PC-3 (cell line): ENCODE data around the gene STK11IP. TPM values are rescaled to one million over a fixed set of nuclear protein-coding genes. Genes with fewer than 3 reads are reported as not detected.

Source experiments
- ATAC-seq: fragments of 200-7000 bp; cut with Tn5 transposase; 2 replicates; pipeline ENCODE4 v1.9.1; 2020; ENCODE audit warnings: mild to moderate bottlenecking, moderate library complexity
- BruUV-seq: library from RNA; stranded (reverse); fragments of 400-500 nt; replicated peaks from 2 replicates; lab custom pipeline; 2021; lab: Mats Ljungman, UMichigan
- CTCF ChIA-PET: fragments of 300-600 bp; sonication (Branson Sonifier 250); formaldehyde crosslinking; loops from one replicate; lab custom pipeline; 2022; ENCODE audit warnings: antibody characterized with exemption; lab: Charles Lee
- POLR2A ChIA-PET: fragments of 300-600 bp; sonication (Branson Sonifier 250); formaldehyde crosslinking; loops from one replicate; lab custom pipeline; 2022; ENCODE audit warnings: antibody characterized with exemption; ENCODE audit not compliant: unreplicated experiment; lab: Charles Lee
- DNase-seq: peaks from one replicate; pipeline ENCODE4 v3.0.0-alpha.2; 2015
- H2AFZ ChIP-seq: fragments of 300-600 bp; sonication (generic); 2 replicates; pipeline ENCODE4 v1.6.0; 2016; ENCODE audit warnings: antibody characterized with exemption, low read length
- H3F3A ChIP-seq: fragments of 300-600 bp; sonication (generic); one replicate; pipeline ENCODE4 v1.6.0; 2017; ENCODE audit warnings: antibody characterized with exemption, low read length, control low read depth, mild to moderate bottlenecking; ENCODE audit not compliant: unreplicated experiment
- H3K27ac ChIP-seq: fragments of 300-600 bp; sonication (generic); 2 replicates; pipeline ENCODE4 v1.5.1; 2016; ENCODE audit warnings: mild to moderate bottlenecking, low read length
- H3K27me3 ChIP-seq: fragments of 300-600 bp; sonication (generic); 2 replicates; pipeline ENCODE4 v1.6.1; 2016; ENCODE audit warnings: low read length, mixed read lengths
- H3K36me3 ChIP-seq: fragments of 300-600 bp; sonication (generic); 2 replicates; pipeline ENCODE4 v1.6.1; 2016; ENCODE audit warnings: low read depth, mixed run types, low read length, mixed read lengths
- H3K4me1 ChIP-seq: fragments of 300-600 bp; sonication (generic); 2 replicates; pipeline ENCODE4 v1.5.1; 2016; ENCODE audit warnings: low read length; ENCODE audit not compliant: insufficient read depth
- H3K4me2 ChIP-seq: fragments of 300-600 bp; sonication (generic); 2 replicates; pipeline ENCODE4 v1.6.0; 2016; ENCODE audit warnings: low read length
- H3K4me3 ChIP-seq: fragments of 300-600 bp; sonication (generic); 2 replicates; pipeline ENCODE4 v1.5.1; 2016; ENCODE audit warnings: mild to moderate bottlenecking, low read length, mixed read lengths
- H3K79me2 ChIP-seq: fragments of 300-600 bp; sonication (generic); 2 replicates; pipeline ENCODE4 v1.6.1; 2017; ENCODE audit warnings: low read length, mixed read lengths
- H3K9ac ChIP-seq: fragments of 300-600 bp; sonication (generic); 2 replicates; pipeline ENCODE4 v1.6.0; 2016; ENCODE audit warnings: mild to moderate bottlenecking, low read length
- H3K9me2 ChIP-seq: fragments of 300-600 bp; sonication (generic); replicated peaks from 2 replicates; pipeline ENCODE4 v1.6.1; 2016; ENCODE audit warnings: mixed run types, low read length, mixed read lengths
- H3K9me3 ChIP-seq: fragments of 300-600 bp; sonication (generic); 2 replicates; pipeline ENCODE4 v1.6.1; 2016; ENCODE audit warnings: low read length, mixed read lengths
- H4K20me1 ChIP-seq: fragments of 300-600 bp; sonication (generic); 2 replicates; pipeline ENCODE4 v1.6.1; 2016; ENCODE audit warnings: low read length, mixed read lengths
- EZH2 ChIP-seq: fragments of 300-600 bp; sonication (generic); IDR thresholded peaks from one replicate; pipeline ENCODE4 v1.6.1; 2017; ENCODE audit warnings: antibody characterized with exemption, mild to moderate bottlenecking, low read length; ENCODE audit not compliant: unreplicated experiment
- EZH2phosphoT487 ChIP-seq: fragments of 300-600 bp; sonication (generic); IDR thresholded peaks from 2 replicates; pipeline ENCODE4 v1.6.1; 2018; ENCODE audit warnings: mild to moderate bottlenecking, antibody characterized with exemption, low read length, borderline replicate concordance
- intact Hi-C: fragments of 100-400 bp; cut with micrococcal nuclease; formaldehyde crosslinking; loops from 2 replicates; pipeline ENCODE4 v1.9.0; 2023
- total RNA-seq: library from RNA; depleted of rRNA; stranded (reverse); fragments of >200 nt; gene quantifications from 2 replicates; pipeline ENCODE4 v1.2.3, GENCODE V29; 2014
- TF ChIP-seq, protein P1 (sequence below): fragments of 300-600 bp; sonication (generic); conservative IDR thresholded peaks from 2 replicates; pipeline ENCODE4 v1.5.1; 2017; ENCODE audit warnings: antibody characterized with exemption, low read depth, mild to moderate bottlenecking, low read length

Gene STK11IP
- total RNA-seq, 1 experiment from 2014 or later = 17.7 TPM

DNA sequence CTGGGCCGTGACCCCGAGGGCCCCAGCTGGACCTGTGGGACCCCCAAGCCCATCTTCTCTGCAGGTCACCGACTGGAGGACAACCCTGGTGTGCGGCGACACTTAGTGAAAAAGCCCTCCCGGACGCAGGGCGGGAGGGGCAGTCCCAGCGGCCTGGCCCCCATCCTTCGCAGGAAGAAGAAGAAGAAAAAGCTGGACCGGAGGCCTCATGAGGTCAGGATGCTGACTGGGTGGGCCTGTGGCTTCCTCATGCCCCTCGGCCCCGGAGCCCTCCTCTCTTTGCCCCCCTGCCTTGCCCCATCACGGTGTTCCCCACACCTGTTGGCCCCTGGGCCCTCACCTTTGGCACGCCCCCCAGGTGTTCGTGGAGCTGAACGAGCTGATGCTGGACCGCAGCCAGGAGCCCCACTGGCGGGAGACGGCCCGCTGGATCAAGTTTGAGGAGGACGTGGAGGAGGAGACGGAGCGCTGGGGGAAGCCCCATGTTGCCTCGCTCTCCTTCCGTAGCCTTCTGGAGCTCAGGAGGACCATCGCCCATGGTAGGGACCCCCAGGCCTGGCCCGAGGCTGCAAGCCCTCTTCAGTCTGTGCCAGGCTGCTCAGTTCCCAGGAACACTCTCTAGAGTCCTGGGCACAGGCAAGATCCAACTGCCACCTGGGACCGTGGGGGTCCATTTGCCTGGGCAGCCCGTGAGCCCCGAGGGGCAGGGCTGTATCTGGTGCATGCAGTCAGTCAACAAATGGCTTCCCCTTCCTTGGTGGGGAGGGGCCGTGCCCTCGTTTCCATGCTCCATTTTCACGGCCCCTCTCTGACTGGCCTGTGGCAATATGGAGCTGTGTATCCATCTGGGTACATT, 34.5 kb downstream of the STK11IP start:
- Histone ChIP-seq H3K79me2 (peaks cover 7% of the 10 kb centered on the region), H2AFZ (no peak overlapping the region), H3K9me3 (no peaks in the 10 kb centered on the region), H3F3A (no peaks in the 10 kb centered on the region), H4K20me1 (no peaks in the 10 kb centered on the region), H3K4me3 (no peak overlapping the region), H3K36me3 (no peaks in the 10 kb centered on the region), H3K27ac (no peak overlapping the region), H3K9ac (no peak overlapping the region), H3K4me1 (peaks cover 5% of the 10 kb centered on the region; the same call in 1 of the 2 replicates), H3K9me2 (no peaks in the 10 kb centered on the region), H3K4me2 (no peak overlapping the region), H3K27me3 (no peaks in the 10 kb centered on the region)
- POLR2A ChIA-PET = interaction anchor here (0.6 kb wide), 1 partner anchor 408 kb away, joined by 4 read pairs; no protein-coding TSS in a partner anchor
- BruUV-seq = no TSS peak
- DNase-seq = no peak
- intact Hi-C loops = no loop called here
- TF ChIP-seq, protein P1, sequence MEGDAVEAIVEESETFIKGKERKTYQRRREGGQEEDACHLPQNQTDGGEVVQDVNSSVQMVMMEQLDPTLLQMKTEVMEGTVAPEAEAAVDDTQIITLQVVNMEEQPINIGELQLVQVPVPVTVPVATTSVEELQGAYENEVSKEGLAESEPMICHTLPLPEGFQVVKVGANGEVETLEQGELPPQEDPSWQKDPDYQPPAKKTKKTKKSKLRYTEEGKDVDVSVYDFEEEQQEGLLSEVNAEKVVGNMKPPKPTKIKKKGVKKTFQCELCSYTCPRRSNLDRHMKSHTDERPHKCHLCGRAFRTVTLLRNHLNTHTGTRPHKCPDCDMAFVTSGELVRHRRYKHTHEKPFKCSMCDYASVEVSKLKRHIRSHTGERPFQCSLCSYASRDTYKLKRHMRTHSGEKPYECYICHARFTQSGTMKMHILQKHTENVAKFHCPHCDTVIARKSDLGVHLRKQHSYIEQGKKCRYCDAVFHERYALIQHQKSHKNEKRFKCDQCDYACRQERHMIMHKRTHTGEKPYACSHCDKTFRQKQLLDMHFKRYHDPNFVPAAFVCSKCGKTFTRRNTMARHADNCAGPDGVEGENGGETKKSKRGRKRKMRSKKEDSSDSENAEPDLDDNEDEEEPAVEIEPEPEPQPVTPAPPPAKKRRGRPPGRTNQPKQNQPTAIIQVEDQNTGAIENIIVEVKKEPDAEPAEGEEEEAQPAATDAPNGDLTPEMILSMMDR = no peak
- TF ChIP-seq EZH2 = no peak
- TF ChIP-seq EZH2phosphoT487 = no peak
- CTCF ChIA-PET = interaction anchor here (0.6 kb wide), 1 partner anchor 72 kb away, joined by 3 read pairs; no protein-coding TSS in a partner anchor
- no peak for ATAC-seq

DNA sequence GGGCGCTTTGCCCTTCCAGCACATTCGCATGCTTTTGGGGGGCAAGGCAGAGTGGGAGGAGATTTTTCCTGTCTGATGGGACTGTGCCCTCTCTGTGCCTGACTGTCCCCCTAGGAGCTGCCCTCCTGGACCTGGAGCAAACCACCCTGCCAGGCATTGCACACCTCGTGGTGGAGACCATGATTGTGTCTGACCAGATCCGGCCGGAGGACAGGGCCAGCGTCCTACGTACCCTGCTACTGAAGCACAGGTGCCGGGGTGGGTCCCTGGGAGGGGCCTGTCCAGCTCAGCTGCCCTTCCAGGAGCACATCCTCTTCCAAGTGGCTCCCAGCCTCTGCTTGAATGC, 35.1 kb downstream of the STK11IP start:
- no peaks in the 10 kb centered on the region for H3K36me3 ChIP-seq
- no peak overlapping the region for H3K27ac ChIP-seq
- BruUV-seq = no TSS peak
- H3K9me3 ChIP-seq = no peaks in the 10 kb centered on the region
- H3K4me1 ChIP-seq = peaks cover 5% of the 10 kb centered on the region; the same call in 1 of the 2 replicates
- ChIA-PET POLR2A (interaction anchor here (0.6 kb wide), 1 partner anchor 408 kb away, joined by 4 read pairs; no protein-coding TSS in a partner anchor), CTCF (interaction anchor here (0.6 kb wide), 1 partner anchor 73 kb away, joined by 3 read pairs; no protein-coding TSS in a partner anchor)
- H2AFZ ChIP-seq = no peak overlapping the region
- H4K20me1 ChIP-seq = no peaks in the 10 kb centered on the region
- no peaks in the 10 kb centered on the region for H3K9me2 ChIP-seq
- H3F3A ChIP-seq = no peaks in the 10 kb centered on the region
- no peaks in the 10 kb centered on the region for H3K27me3 ChIP-seq
- peaks cover 7% of the 10 kb centered on the region for H3K79me2 ChIP-seq
- TF ChIP-seq EZH2 = no peak
- no peak for TF ChIP-seq EZH2phosphoT487
- TF ChIP-seq, protein P1 = no peak
- H3K9ac ChIP-seq = no peak overlapping the region
- no peak for DNase-seq
- no peak overlapping the region for H3K4me3 ChIP-seq
- H3K4me2 ChIP-seq = no peak overlapping the region
- intact Hi-C loops = no loop called here
- no peak for ATAC-seq
